ENCODE measurements around the gene GAS1. TPM values are rescaled to one million over a fixed set of nuclear protein-coding genes. Genes with fewer than 3 reads are reported as not detected.

The GAS1 gene
- total and polyA plus RNA-seq, 12 donors = 3.2 to 26.3 (median 10.4) TPM

DNA sequence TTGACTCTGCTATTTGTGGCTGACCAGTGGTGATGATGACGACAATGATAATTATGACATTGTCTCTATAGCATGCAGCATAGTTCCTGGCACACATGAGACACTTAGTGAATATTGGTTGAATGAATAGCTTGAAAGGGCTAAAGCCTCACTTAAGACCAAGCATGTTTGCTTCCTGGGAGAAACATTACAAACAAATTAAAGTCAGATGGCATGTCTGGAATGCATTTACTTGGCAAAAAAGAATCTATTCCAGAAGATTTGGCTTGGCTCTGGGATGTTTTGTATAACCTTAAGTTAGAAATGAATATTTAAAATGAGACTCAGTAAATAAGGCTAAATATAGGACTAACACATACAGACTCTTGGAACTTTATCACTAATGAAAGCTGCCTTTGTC, 21.6 kb downstream of the GAS1 start:
- DNase-seq = no peak
- Histone ChIP-seq H3K9me3 (peaks cover 0 to 5% (median 0%) of the 10 kb centered on the region in 11 donors), H3K4me3 (no peak overlapping the region), H3K4me1 (no peaks in the 10 kb centered on the region), H3K27ac (no peak overlapping the region), H3K27me3 (peaks cover 0 to 20% (median 7%) of the 10 kb centered on the region in 7 donors), H3K36me3 (no peaks in the 10 kb centered on the region)
- TF ChIP-seq CTCF (IDR thresholded peaks at IDR 0.05) = no peak
- ATAC-seq = no peak
- WGBS, 2 donors = 90 to 91% methylated on average over 1 of the region's 1 CpG
- intact Hi-C loops (cut with DNase I) = loop anchor here in 1 of 10 donors (10.0 kb wide), 1 partner anchor 81 kb away; no protein-coding TSS in a partner anchor

DNA sequence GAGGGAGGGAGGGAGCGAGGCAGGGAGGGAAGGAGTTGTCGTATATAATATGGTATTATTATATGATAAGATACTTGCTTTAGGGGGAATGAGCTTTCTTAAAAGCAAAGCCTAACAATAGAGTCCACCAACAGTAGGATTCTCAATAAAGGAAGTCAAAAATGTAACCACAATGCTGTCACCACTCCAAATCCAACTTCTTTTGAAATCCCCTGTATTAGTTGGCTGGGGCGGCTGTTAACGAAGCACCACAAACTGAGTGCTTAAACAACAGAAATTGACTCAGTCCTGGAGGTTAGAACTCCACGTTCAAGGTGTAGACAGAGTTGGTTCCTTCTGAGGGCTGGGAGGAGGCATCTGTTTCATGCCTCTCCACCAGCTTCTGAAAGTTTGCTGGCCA, 23.1 kb downstream of the GAS1 start:
- H3K4me3 ChIP-seq = no peak overlapping the region
- no peaks in the 10 kb centered on the region for H3K36me3 ChIP-seq
- no peak for TF ChIP-seq CTCF (IDR thresholded peaks at IDR 0.05)
- DNase-seq (no peak), ATAC-seq (no peak)
- peaks cover 0 to 5% (median 0%) of the 10 kb centered on the region in 11 donors for H3K9me3 ChIP-seq
- peaks cover 0 to 21% (median 7%) of the 10 kb centered on the region in 7 donors for H3K27me3 ChIP-seq
- 74 to 80% methylated on average over 5 of the region's 5 CpGs for WGBS, 2 donors
- H3K27ac ChIP-seq = no peak overlapping the region
- intact Hi-C loops (cut with DNase I) = loop anchor here in 1 of 10 donors (10.0 kb wide), 1 partner anchor 79 kb away; no protein-coding TSS in a partner anchor
- no peaks in the 10 kb centered on the region for H3K4me1 ChIP-seq

- no peak for TF ChIP-seq CTCF (IDR thresholded peaks at IDR 0.05)
- no peak overlapping the region for H3K4me3 ChIP-seq
- peaks cover 0 to 17% (median under 1%) of the 10 kb centered on the region in 7 donors for H3K27me3 ChIP-seq
- 57 to 58% methylated on average over 15 of the region's 15 CpGs for WGBS, 2 donors
- no peak for DNase-seq
- no peaks in the 10 kb centered on the region for H3K4me1 ChIP-seq
- peak in 1 of 8 donors; percentile 49 for ATAC-seq
- intact Hi-C loops (cut with DNase I) = loop anchor here in 1 of 10 donors (10.0 kb wide), 1 partner anchor 77 kb away; no protein-coding TSS in a partner anchor
- H3K9me3 ChIP-seq = no peaks in the 10 kb centered on the region
- no peak overlapping the region for H3K27ac ChIP-seq
- no peaks in the 10 kb centered on the region for H3K36me3 ChIP-seq
Measured at GRCh38 chr9:86921151-86921923, 26.0 kb downstream of the GAS1 start.

GRCh38 chr9:86918556-86918955, 28.8 kb downstream of the GAS1 start:
- Histone ChIP-seq H3K27me3 (peaks cover 0 to 9% (median 0%) of the 10 kb centered on the region in 7 donors), H3K4me1 (no peaks in the 10 kb centered on the region), H3K27ac (no peak overlapping the region), H3K9me3 (no peaks in the 10 kb centered on the region), H3K36me3 (no peaks in the 10 kb centered on the region), H3K4me3 (no peak overlapping the region)
- DNase-seq (no peak), ATAC-seq (no peak)
- no peak for TF ChIP-seq CTCF (IDR thresholded peaks at IDR 0.05)
- WGBS, 2 donors = 85 to 88% methylated on average over 3 of the region's 3 CpGs
- intact Hi-C loops (cut with DNase I) = no loop called here
